ENCODE measurements around the gene CDT1. TPM values are rescaled to one million over a fixed set of nuclear protein-coding genes. Genes with fewer than 3 reads are reported as not detected.
A peak's percentile ranks its signal among the peaks of the same experiment; 100 is the strongest.

Gene CDT1
- total RNA-seq, 1 experiment from 2014 or later = 39.9 TPM

DNA sequence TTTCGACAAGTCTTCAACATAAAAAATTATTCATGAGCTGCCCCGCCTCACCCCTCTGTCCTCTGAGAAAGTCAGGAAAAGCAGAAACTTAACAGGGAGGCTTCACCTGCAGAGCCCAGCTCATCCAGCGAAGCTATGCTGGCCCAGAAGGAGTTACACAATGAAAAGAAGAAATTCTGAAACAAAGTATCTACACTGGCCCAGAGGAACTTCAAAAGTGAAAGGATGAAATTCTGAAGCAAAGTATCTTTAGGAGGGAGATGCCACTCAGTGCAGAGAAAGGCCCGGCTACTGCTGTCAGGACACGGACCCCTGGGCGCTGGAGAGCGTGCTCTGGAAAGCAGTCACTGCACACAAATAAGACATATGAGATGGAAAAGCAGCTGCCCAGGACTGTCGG lies 51.6 kb downstream of the CDT1 start:
- in situ Hi-C loops (cut with HindIII; ENCODE audit: low pct_unique_long_range_greater_than_20kb, low sequenced_read_pairs) = no loop called here
- H3K27me3 ChIP-seq (ENCODE audit: control insufficient read depth, insufficient read depth, low read length) = no peaks in the 10 kb centered on the region
- H3K4me1 ChIP-seq (ENCODE audit: control insufficient read depth, insufficient read depth, low read length) = peaks cover 9% of the 10 kb centered on the region; the same call in 1 of the 2 replicates
- DNase-seq (ENCODE audit: low read depth, low spot score) (no peak), ATAC-seq (no peak)
- ChIA-PET POLR2A (no interaction called here), CTCF (no interaction called here)
- BruUV-seq (replicated peaks) = TSS peak; percentile 77
- no peak overlapping the region; a peak in 1 of 4 replicates for H3K4me3 ChIP-seq (ENCODE audit: low read depth in 2 of 2, low read length in 2 of 2)
- no peaks in the 10 kb centered on the region for H3K9me3 ChIP-seq (ENCODE audit: control insufficient read depth, insufficient read depth, low read depth, low read length)
- intact Hi-C loops (cut with micrococcal nuclease; ENCODE audit: unreplicated experiment) = no loop called here
- H3K36me3 ChIP-seq (ENCODE audit: control insufficient read depth, insufficient read depth, low read length) = peaks cover 6% of the 10 kb centered on the region; the same call in 1 of the 2 replicates
- TF ChIP-seq TCF7L2 (IDR thresholded peaks at IDR 0.05; ENCODE audit: low read depth, low read length) = no peak
- TF ChIP-seq POLR2AphosphoS5 (IDR thresholded peaks at IDR 0.05; ENCODE audit: low read depth, low read length) = no peak
- TF ChIP-seq SIN3A (IDR thresholded peaks at IDR 0.05; ENCODE audit: borderline replicate concordance, insufficient read depth, low read depth, low read length) = no peak
- TF ChIP-seq, protein P1, sequence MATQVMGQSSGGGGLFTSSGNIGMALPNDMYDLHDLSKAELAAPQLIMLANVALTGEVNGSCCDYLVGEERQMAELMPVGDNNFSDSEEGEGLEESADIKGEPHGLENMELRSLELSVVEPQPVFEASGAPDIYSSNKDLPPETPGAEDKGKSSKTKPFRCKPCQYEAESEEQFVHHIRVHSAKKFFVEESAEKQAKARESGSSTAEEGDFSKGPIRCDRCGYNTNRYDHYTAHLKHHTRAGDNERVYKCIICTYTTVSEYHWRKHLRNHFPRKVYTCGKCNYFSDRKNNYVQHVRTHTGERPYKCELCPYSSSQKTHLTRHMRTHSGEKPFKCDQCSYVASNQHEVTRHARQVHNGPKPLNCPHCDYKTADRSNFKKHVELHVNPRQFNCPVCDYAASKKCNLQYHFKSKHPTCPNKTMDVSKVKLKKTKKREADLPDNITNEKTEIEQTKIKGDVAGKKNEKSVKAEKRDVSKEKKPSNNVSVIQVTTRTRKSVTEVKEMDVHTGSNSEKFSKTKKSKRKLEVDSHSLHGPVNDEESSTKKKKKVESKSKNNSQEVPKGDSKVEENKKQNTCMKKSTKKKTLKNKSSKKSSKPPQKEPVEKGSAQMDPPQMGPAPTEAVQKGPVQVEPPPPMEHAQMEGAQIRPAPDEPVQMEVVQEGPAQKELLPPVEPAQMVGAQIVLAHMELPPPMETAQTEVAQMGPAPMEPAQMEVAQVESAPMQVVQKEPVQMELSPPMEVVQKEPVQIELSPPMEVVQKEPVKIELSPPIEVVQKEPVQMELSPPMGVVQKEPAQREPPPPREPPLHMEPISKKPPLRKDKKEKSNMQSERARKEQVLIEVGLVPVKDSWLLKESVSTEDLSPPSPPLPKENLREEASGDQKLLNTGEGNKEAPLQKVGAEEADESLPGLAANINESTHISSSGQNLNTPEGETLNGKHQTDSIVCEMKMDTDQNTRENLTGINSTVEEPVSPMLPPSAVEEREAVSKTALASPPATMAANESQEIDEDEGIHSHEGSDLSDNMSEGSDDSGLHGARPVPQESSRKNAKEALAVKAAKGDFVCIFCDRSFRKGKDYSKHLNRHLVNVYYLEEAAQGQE (IDR thresholded peaks at IDR 0.05; ENCODE audit: insufficient read depth in 1 of 2, low read depth in 2 of 2, low read length in 1 of 2) = no peak
- TF ChIP-seq, protein P2, sequence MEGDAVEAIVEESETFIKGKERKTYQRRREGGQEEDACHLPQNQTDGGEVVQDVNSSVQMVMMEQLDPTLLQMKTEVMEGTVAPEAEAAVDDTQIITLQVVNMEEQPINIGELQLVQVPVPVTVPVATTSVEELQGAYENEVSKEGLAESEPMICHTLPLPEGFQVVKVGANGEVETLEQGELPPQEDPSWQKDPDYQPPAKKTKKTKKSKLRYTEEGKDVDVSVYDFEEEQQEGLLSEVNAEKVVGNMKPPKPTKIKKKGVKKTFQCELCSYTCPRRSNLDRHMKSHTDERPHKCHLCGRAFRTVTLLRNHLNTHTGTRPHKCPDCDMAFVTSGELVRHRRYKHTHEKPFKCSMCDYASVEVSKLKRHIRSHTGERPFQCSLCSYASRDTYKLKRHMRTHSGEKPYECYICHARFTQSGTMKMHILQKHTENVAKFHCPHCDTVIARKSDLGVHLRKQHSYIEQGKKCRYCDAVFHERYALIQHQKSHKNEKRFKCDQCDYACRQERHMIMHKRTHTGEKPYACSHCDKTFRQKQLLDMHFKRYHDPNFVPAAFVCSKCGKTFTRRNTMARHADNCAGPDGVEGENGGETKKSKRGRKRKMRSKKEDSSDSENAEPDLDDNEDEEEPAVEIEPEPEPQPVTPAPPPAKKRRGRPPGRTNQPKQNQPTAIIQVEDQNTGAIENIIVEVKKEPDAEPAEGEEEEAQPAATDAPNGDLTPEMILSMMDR (IDR thresholded peaks at IDR 0.05) = no peak
- no peak overlapping the region; the same call in 1 of the 2 replicates for H3K27ac ChIP-seq (ENCODE audit: low read length)

DNA sequence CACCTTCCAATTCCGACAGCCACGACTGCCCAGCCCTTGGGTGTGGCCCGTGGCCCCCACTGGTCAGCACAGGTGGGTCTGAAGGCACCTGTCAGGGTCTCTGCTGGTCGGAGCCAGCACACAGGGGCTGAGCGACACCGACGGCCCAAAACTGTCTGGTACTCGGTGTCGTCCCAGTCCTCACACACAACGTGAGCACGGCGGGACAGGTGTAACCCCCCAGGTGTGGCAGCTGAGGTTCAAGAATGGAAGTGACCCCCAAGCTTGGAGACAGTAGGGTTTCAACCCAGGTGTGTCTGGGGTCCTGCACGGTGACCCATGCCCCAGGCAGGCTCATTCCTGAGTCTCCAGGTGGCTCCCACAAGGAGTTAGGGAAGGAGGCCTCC lies 52.1 kb downstream of the CDT1 start:
- TF ChIP-seq SIN3A (IDR thresholded peaks at IDR 0.05; ENCODE audit: borderline replicate concordance, insufficient read depth, low read depth, low read length) (no peak), POLR2AphosphoS5 (IDR thresholded peaks at IDR 0.05; ENCODE audit: low read depth, low read length) (no peak), TCF7L2 (IDR thresholded peaks at IDR 0.05; ENCODE audit: low read depth, low read length) (no peak)
- TF ChIP-seq, protein P2 (IDR thresholded peaks at IDR 0.05) = no peak
- TF ChIP-seq, protein P1 (IDR thresholded peaks at IDR 0.05; ENCODE audit: insufficient read depth in 1 of 2, low read depth in 2 of 2, low read length in 1 of 2) = no peak
- Histone ChIP-seq H3K27me3 (ENCODE audit: control insufficient read depth, insufficient read depth, low read length) (no peaks in the 10 kb centered on the region), H3K9me3 (ENCODE audit: control insufficient read depth, insufficient read depth, low read depth, low read length) (no peaks in the 10 kb centered on the region), H3K36me3 (ENCODE audit: control insufficient read depth, insufficient read depth, low read length) (peaks cover 6% of the 10 kb centered on the region; the same call in 1 of the 2 replicates), H3K27ac (ENCODE audit: low read length) (peak overlapping the region; percentile 78), H3K4me1 (ENCODE audit: control insufficient read depth, insufficient read depth, low read length) (peaks cover 9% of the 10 kb centered on the region; the same call in 1 of the 2 replicates), H3K4me3 (ENCODE audit: low read depth in 2 of 2, low read length in 2 of 2) (peak overlapping the region; percentile 60 to 63)
- ATAC-seq = no peak
- in situ Hi-C loops (cut with HindIII; ENCODE audit: low pct_unique_long_range_greater_than_20kb, low sequenced_read_pairs) = no loop called here
- intact Hi-C loops (cut with micrococcal nuclease; ENCODE audit: unreplicated experiment) = no loop called here
- ChIA-PET POLR2A (no interaction called here), CTCF (no interaction called here)
- DNase-seq (ENCODE audit: low read depth, low spot score) = no peak
- BruUV-seq (replicated peaks) = no TSS peak
